ENCODE data around the gene WIPI1. TPM values are rescaled to one million over a fixed set of nuclear protein-coding genes. Genes with fewer than 3 reads are reported as not detected.

Gene WIPI1
- total RNA-seq, 1 experiment from 2014 or later: 29.3 TPM

DNA sequence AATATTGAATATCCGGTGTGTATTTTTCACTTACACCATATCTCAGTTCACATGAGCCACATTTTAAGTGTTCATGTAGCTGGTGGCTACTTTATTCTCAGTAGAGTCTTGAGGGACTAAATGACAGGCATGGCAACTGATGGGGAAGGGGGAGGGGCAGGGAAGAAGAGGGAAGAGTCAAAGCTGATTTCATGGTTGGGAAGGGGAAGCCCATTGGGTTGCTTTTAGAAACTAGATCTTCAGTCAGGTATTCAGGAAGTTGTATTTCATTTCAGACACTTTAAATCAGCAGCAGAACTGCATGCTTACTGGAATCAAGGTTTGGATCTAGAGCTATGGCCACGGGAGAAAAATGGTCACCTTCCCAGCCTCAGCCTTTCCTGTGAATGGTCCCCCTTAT is 2.9 kb upstream of the WIPI1 start (continued):
- TF ChIP-seq, protein P1, sequence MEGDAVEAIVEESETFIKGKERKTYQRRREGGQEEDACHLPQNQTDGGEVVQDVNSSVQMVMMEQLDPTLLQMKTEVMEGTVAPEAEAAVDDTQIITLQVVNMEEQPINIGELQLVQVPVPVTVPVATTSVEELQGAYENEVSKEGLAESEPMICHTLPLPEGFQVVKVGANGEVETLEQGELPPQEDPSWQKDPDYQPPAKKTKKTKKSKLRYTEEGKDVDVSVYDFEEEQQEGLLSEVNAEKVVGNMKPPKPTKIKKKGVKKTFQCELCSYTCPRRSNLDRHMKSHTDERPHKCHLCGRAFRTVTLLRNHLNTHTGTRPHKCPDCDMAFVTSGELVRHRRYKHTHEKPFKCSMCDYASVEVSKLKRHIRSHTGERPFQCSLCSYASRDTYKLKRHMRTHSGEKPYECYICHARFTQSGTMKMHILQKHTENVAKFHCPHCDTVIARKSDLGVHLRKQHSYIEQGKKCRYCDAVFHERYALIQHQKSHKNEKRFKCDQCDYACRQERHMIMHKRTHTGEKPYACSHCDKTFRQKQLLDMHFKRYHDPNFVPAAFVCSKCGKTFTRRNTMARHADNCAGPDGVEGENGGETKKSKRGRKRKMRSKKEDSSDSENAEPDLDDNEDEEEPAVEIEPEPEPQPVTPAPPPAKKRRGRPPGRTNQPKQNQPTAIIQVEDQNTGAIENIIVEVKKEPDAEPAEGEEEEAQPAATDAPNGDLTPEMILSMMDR (IDR thresholded peaks at IDR 0.05): no peak
- TF ChIP-seq NR2C2 (CRISPR knock-in tag; IDR thresholded peaks at IDR 0.05) (no peak), MXD4 (CRISPR knock-in tag; IDR thresholded peaks at IDR 0.05; ENCODE audit: borderline replicate concordance) (no peak)
- TF ChIP-seq, protein P2, sequence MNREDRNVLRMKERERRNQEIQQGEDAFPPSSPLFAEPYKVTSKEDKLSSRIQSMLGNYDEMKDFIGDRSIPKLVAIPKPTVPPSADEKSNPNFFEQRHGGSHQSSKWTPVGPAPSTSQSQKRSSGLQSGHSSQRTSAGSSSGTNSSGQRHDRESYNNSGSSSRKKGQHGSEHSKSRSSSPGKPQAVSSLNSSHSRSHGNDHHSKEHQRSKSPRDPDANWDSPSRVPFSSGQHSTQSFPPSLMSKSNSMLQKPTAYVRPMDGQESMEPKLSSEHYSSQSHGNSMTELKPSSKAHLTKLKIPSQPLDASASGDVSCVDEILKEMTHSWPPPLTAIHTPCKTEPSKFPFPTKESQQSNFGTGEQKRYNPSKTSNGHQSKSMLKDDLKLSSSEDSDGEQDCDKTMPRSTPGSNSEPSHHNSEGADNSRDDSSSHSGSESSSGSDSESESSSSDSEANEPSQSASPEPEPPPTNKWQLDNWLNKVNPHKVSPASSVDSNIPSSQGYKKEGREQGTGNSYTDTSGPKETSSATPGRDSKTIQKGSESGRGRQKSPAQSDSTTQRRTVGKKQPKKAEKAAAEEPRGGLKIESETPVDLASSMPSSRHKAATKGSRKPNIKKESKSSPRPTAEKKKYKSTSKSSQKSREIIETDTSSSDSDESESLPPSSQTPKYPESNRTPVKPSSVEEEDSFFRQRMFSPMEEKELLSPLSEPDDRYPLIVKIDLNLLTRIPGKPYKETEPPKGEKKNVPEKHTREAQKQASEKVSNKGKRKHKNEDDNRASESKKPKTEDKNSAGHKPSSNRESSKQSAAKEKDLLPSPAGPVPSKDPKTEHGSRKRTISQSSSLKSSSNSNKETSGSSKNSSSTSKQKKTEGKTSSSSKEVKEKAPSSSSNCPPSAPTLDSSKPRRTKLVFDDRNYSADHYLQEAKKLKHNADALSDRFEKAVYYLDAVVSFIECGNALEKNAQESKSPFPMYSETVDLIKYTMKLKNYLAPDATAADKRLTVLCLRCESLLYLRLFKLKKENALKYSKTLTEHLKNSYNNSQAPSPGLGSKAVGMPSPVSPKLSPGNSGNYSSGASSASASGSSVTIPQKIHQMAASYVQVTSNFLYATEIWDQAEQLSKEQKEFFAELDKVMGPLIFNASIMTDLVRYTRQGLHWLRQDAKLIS (CRISPR knock-in tag; IDR thresholded peaks at IDR 0.05; ENCODE audit: borderline replicate concordance): no peak
- TF ChIP-seq, protein P3, sequence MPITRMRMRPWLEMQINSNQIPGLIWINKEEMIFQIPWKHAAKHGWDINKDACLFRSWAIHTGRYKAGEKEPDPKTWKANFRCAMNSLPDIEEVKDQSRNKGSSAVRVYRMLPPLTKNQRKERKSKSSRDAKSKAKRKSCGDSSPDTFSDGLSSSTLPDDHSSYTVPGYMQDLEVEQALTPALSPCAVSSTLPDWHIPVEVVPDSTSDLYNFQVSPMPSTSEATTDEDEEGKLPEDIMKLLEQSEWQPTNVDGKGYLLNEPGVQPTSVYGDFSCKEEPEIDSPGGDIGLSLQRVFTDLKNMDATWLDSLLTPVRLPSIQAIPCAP (CRISPR knock-in tag; IDR thresholded peaks at IDR 0.05): no peak

DNA sequence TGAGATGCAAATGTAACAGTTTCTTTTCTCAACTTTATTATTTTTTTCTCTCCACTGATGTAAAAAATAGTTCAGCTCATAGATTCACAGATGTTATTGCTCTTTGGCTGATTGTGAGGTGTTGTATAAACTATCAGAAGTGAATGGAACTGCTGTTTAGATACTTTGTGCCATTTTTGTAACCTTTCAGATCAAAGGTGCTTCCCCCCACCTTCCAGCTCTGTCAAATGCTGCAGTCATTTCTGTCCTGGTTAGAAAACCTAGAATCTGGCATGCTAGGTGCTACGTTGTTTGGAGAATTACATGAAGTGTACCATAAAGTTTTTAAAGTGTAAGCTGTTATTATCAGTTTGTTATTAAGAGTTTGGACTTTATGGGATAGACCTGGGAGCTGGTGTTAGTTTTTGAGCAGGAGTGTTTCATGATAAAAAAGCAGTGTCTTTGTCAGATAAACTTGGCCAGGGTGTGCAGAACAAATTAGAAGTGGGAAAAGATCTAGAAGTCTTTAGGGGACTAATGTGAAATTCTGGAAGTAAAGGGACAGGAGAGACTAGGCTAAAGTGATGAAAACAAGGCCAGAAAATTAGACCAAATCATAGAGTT is 1.8 kb upstream of the WIPI1 start:
- ATAC-seq: no peak
- Mint-ChIP-seq H3K27me3 (ENCODE audit: low read depth) (peaks cover 7% of the 10 kb centered on the region; the same call in 1 of the 2 replicates), H3K4me1 (peaks cover 64% of the 10 kb centered on the region), H3K9me3 (no peaks in the 10 kb centered on the region), H3K4me3 (no peak overlapping the region), H3K36me3 (no peaks in the 10 kb centered on the region), H3K27ac (no peak overlapping the region)
- DNase-seq (ENCODE audit: low spot score): no peak
- TF ChIP-seq HMGA2 (CRISPR knock-in tag; IDR thresholded peaks at IDR 0.05) (no peak), ZNF263 (CRISPR knock-in tag; IDR thresholded peaks at IDR 0.05; ENCODE audit: low read depth) (no peak), JUN (CRISPR knock-in tag; IDR thresholded peaks at IDR 0.05) (no peak), FOXK1 (CRISPR knock-in tag; IDR thresholded peaks at IDR 0.05) (no peak), ZNF232 (CRISPR knock-in tag; IDR thresholded peaks at IDR 0.05) (no peak), ZNF219 (CRISPR knock-in tag; IDR thresholded peaks at IDR 0.05; ENCODE audit: borderline replicate concordance) (no peak), SOX15 (CRISPR knock-in tag; IDR thresholded peaks at IDR 0.05) (no peak), TCF7 (CRISPR knock-in tag; IDR thresholded peaks at IDR 0.05; ENCODE audit: low read depth) (no peak), ZBTB21 (CRISPR knock-in tag; IDR thresholded peaks at IDR 0.05; ENCODE audit: borderline replicate concordance) (no peak), TP53 (CRISPR knock-in tag; IDR thresholded peaks at IDR 0.05) (no peak), NR3C1 (CRISPR knock-in tag; conservative IDR thresholded peaks at IDR 0.05; ENCODE audit: low read depth) (no peak), ZNF121 (CRISPR knock-in tag; IDR thresholded peaks at IDR 0.05) (no peak), RELA (CRISPR knock-in tag; IDR thresholded peaks at IDR 0.05; ENCODE audit: borderline replicate concordance) (no peak), NFATC4 (CRISPR knock-in tag; IDR thresholded peaks at IDR 0.05) (no peak)
- TF ChIP-seq, protein P4, sequence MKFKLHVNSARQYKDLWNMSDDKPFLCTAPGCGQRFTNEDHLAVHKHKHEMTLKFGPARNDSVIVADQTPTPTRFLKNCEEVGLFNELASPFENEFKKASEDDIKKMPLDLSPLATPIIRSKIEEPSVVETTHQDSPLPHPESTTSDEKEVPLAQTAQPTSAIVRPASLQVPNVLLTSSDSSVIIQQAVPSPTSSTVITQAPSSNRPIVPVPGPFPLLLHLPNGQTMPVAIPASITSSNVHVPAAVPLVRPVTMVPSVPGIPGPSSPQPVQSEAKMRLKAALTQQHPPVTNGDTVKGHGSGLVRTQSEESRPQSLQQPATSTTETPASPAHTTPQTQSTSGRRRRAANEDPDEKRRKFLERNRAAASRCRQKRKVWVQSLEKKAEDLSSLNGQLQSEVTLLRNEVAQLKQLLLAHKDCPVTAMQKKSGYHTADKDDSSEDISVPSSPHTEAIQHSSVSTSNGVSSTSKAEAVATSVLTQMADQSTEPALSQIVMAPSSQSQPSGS (CRISPR knock-in tag; IDR thresholded peaks at IDR 0.05; ENCODE audit: borderline replicate concordance, low read depth): no peak
- TF ChIP-seq, protein P5, sequence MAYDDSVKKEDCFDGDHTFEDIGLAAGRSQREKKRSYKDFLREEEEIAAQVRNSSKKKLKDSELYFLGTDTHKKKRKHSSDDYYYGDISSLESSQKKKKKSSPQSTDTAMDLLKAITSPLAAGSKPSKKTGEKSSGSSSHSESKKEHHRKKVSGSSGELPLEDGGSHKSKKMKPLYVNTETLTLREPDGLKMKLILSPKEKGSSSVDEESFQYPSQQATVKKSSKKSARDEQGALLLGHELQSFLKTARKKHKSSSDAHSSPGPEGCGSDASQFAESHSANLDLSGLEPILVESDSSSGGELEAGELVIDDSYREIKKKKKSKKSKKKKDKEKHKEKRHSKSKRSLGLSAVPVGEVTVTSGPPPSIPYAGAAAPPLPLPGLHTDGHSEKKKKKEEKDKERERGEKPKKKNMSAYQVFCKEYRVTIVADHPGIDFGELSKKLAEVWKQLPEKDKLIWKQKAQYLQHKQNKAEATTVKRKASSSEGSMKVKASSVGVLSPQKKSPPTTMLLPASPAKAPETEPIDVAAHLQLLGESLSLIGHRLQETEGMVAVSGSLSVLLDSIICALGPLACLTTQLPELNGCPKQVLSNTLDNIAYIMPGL (CRISPR knock-in tag; IDR thresholded peaks at IDR 0.05): no peak
- TF ChIP-seq, protein P6, sequence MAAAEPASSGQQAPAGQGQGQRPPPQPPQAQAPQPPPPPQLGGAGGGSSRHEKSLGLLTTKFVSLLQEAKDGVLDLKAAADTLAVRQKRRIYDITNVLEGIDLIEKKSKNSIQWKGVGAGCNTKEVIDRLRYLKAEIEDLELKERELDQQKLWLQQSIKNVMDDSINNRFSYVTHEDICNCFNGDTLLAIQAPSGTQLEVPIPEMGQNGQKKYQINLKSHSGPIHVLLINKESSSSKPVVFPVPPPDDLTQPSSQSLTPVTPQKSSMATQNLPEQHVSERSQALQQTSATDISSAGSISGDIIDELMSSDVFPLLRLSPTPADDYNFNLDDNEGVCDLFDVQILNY (CRISPR knock-in tag; IDR thresholded peaks at IDR 0.05): no peak
- ChIA-PET CTCF (interaction anchor here (0.7 to 1.1 kb wide), 2 partner anchors 16 to 23 kb away, joined by 3 to 4 read pairs; no protein-coding TSS in a partner anchor), POLR2A (no interaction called here)

Measured in WTC11 (cell line).